GM23338 (cell line): ENCODE data around the gene SORBS1. TPM values are rescaled to one million over a fixed set of nuclear protein-coding genes. Genes with fewer than 3 reads are reported as not detected.

Experiments used
- ATAC-seq: fragments of 200-7000 bp; cut with Tn5 transposase; 3 replicates; pipeline ENCODE4 v1.9.1; 2020
- DNase-seq: peaks from one replicate; pipeline ENCODE4 v3.0.0-alpha.2; 2015; ENCODE audit warnings: low spot score
- H2AFZ ChIP-seq: fragments of 200-600 bp; sonication (generic); 2 replicates; pipeline ENCODE4 v1.8.0; 2016; ENCODE audit warnings: antibody characterized with exemption, mild to moderate bottlenecking, moderate library complexity
- H3F3A ChIP-seq: fragments of 200-600 bp; sonication (generic); replicated peaks from 2 replicates; pipeline ENCODE4 v1.8.0; 2017; ENCODE audit warnings: antibody characterized with exemption, mixed run types, low read depth
- H3K27ac ChIP-seq: fragments of 200-600 bp; sonication (generic); 2 replicates; pipeline ENCODE4 v1.6.1; 2016; ENCODE audit warnings: low read depth
- H3K27me3 ChIP-seq: fragments of 200-600 bp; sonication (generic); 2 replicates; pipeline ENCODE4 v1.8.0; 2016; ENCODE audit warnings: mild to moderate bottlenecking, mixed run types, moderate library complexity; ENCODE audit not compliant: insufficient read depth
- H3K36me3 ChIP-seq: fragments of 200-600 bp; sonication (generic); 2 replicates; pipeline ENCODE4 v1.8.0; 2016; ENCODE audit warnings: mild to moderate bottlenecking; ENCODE audit not compliant: insufficient read depth
- H3K4me1 ChIP-seq: fragments of 200-600 bp; sonication (generic); 2 replicates; pipeline ENCODE4 v1.8.0; 2016; ENCODE audit warnings: mild to moderate bottlenecking, moderate library complexity; ENCODE audit not compliant: insufficient read depth
- H3K4me2 ChIP-seq: fragments of 200-600 bp; sonication (generic); 2 replicates; pipeline ENCODE4 v1.7.1; 2017; ENCODE audit warnings: mixed run types
- H3K4me3 ChIP-seq: fragments of 200-600 bp; sonication (generic); 2 replicates; pipeline ENCODE4 v1.6.1; 2016; ENCODE audit warnings: mixed run types
- H3K79me2 ChIP-seq: fragments of 200-600 bp; sonication (generic); replicated peaks from 2 replicates; pipeline ENCODE4 v1.8.0; 2017; ENCODE audit warnings: mild to moderate bottlenecking; ENCODE audit not compliant: insufficient read depth
- H3K9me2 ChIP-seq: fragments of 200-600 bp; sonication (generic); 2 replicates; pipeline ENCODE4 v1.8.0; 2017; ENCODE audit not compliant: insufficient read depth
- H4K20me1 ChIP-seq: fragments of 200-600 bp; sonication (generic); replicated peaks from 2 replicates; pipeline ENCODE4 v1.8.0; 2017; ENCODE audit warnings: mild to moderate bottlenecking; ENCODE audit not compliant: insufficient read depth
- H3K27ac Mint-ChIP-seq: 2 replicates; pipeline ENCODE4 v1.8.0; 2020; ENCODE audit warnings: inconsistent platforms, mild to moderate bottlenecking, moderate library complexity, mixed read lengths
- H3K27me3 Mint-ChIP-seq: 3 replicates; pipeline ENCODE4 v1.8.0; 2022; ENCODE audit warnings: low read depth, mild to moderate bottlenecking, moderate library complexity, mixed read lengths, inconsistent platforms; ENCODE audit not compliant: insufficient read depth, poor library complexity
- H3K36me3 Mint-ChIP-seq: 3 replicates; pipeline ENCODE4 v1.8.0; 2021; ENCODE audit warnings: low read depth, mild to moderate bottlenecking, inconsistent platforms, moderate library complexity, mixed read lengths
- H3K4me1 Mint-ChIP-seq: 3 replicates; pipeline ENCODE4 v1.8.0; 2020; ENCODE audit warnings: mild to moderate bottlenecking, inconsistent platforms, mixed read lengths
- H3K4me3 Mint-ChIP-seq: 3 replicates; pipeline ENCODE4 v1.8.0; 2021; ENCODE audit warnings: moderate library complexity, mild to moderate bottlenecking, inconsistent platforms, mixed read lengths
- H3K9me3 Mint-ChIP-seq: 3 replicates; pipeline ENCODE4 v1.8.0; 2020; ENCODE audit warnings: moderate library complexity, mild to moderate bottlenecking, inconsistent platforms, mixed read lengths
- CREB1 ChIP-seq: fragments of 250-450 bp; sonication (Bioruptor Pico); IDR thresholded peaks from 2 replicates; pipeline ENCODE4 v1.5.0; 2020; ENCODE audit warnings: low read depth, mild to moderate bottlenecking, moderate library complexity
- EZH2 ChIP-seq: fragments of 200-600 bp; sonication (generic); IDR thresholded peaks from one replicate; pipeline ENCODE4 v1.8.0; 2017; ENCODE audit warnings: antibody characterized with exemption, mild to moderate bottlenecking, low read depth; ENCODE audit not compliant: unreplicated experiment
- EZH2phosphoT487 ChIP-seq: fragments of 200-600 bp; sonication (generic); IDR thresholded peaks from one replicate; pipeline ENCODE4 v1.8.1; 2018; ENCODE audit warnings: antibody characterized with exemption; ENCODE audit not compliant: unreplicated experiment
- JUNB ChIP-seq: IDR thresholded peaks from one replicate; pipeline ENCODE4 v1.6.1; 2016; ENCODE audit warnings: antibody characterized with exemption; ENCODE audit not compliant: unreplicated experiment
- NANOG ChIP-seq: IDR thresholded peaks from 2 replicates; pipeline ENCODE4 v1.6.1; 2016; ENCODE audit warnings: antibody characterized with exemption, borderline replicate concordance
- POLR2AphosphoS5 ChIP-seq: IDR thresholded peaks from 2 replicates; pipeline ENCODE4 v1.6.1; 2016; ENCODE audit warnings: antibody characterized with exemption, low read depth
- STAT1 ChIP-seq: IDR thresholded peaks from one replicate; pipeline ENCODE4 v1.6.1; 2016; ENCODE audit warnings: antibody characterized with exemption; ENCODE audit not compliant: unreplicated experiment
- ZNF114 ChIP-seq: fragments of 250-450 bp; sonication (Bioruptor Pico); IDR thresholded peaks from 2 replicates; pipeline ENCODE4 v1.5.0; 2020; ENCODE audit warnings: mild to moderate bottlenecking, moderate library complexity
- ZNF331 ChIP-seq: fragments of 250-450 bp; sonication (Bioruptor Pico); IDR thresholded peaks from 2 replicates; pipeline ENCODE4 v1.5.0; 2020; ENCODE audit warnings: low read depth, mild to moderate bottlenecking, moderate library complexity
- polyA plus RNA-seq: library from polyadenylated mRNA; unstranded; fragments of >200 nt; fragmentation: Nextera tagmentation; extraction: Ambion mirVana; gene quantifications from 2 replicates; pipeline ENCODE4 v1.2.1, GENCODE V29; 2016
- total RNA-seq: library from RNA; depleted of rRNA; stranded (reverse); fragments of >200 nt; shearing (Covaris generic); gene quantifications from 2 replicates; pipeline ENCODE4 v1.2.3, GENCODE V29; 2014
- TF ChIP-seq, protein P1 (sequence below): IDR thresholded peaks from one replicate; pipeline ENCODE4 v1.6.1; 2018; ENCODE audit warnings: antibody characterized with exemption; ENCODE audit not compliant: unreplicated experiment

The SORBS1 gene
- total and polyA plus RNA-seq, 2 experiments from 2014 or later = 47.7 to 51.5 TPM

DNA sequence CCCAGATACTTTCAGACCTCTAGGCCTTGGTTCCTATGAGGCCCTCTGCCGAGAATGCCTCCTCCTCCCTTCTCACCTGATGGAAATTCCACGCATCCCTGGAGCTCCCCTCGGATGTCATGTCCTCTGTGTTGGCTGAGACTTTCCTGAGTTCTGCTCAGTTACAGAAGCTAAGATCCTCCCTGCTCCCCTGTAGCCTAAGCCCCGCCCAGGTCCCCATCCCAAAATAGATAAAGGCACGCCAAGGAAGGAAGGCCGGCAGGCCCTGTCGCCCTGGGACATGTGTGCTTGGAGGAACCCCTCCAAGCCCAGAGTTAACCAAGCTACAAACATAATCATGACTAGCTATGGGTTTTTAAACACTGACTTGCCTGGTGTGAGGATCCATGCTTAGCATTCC, 123.5 kb downstream of the SORBS1 start (continued):
- TF ChIP-seq, protein P1, sequence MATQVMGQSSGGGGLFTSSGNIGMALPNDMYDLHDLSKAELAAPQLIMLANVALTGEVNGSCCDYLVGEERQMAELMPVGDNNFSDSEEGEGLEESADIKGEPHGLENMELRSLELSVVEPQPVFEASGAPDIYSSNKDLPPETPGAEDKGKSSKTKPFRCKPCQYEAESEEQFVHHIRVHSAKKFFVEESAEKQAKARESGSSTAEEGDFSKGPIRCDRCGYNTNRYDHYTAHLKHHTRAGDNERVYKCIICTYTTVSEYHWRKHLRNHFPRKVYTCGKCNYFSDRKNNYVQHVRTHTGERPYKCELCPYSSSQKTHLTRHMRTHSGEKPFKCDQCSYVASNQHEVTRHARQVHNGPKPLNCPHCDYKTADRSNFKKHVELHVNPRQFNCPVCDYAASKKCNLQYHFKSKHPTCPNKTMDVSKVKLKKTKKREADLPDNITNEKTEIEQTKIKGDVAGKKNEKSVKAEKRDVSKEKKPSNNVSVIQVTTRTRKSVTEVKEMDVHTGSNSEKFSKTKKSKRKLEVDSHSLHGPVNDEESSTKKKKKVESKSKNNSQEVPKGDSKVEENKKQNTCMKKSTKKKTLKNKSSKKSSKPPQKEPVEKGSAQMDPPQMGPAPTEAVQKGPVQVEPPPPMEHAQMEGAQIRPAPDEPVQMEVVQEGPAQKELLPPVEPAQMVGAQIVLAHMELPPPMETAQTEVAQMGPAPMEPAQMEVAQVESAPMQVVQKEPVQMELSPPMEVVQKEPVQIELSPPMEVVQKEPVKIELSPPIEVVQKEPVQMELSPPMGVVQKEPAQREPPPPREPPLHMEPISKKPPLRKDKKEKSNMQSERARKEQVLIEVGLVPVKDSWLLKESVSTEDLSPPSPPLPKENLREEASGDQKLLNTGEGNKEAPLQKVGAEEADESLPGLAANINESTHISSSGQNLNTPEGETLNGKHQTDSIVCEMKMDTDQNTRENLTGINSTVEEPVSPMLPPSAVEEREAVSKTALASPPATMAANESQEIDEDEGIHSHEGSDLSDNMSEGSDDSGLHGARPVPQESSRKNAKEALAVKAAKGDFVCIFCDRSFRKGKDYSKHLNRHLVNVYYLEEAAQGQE = no peak
- TF ChIP-seq POLR2AphosphoS5 = no peak
- no peak for TF ChIP-seq NANOG
- no peak for TF ChIP-seq ZNF114 (CRISPR knock-in tag)

DNA sequence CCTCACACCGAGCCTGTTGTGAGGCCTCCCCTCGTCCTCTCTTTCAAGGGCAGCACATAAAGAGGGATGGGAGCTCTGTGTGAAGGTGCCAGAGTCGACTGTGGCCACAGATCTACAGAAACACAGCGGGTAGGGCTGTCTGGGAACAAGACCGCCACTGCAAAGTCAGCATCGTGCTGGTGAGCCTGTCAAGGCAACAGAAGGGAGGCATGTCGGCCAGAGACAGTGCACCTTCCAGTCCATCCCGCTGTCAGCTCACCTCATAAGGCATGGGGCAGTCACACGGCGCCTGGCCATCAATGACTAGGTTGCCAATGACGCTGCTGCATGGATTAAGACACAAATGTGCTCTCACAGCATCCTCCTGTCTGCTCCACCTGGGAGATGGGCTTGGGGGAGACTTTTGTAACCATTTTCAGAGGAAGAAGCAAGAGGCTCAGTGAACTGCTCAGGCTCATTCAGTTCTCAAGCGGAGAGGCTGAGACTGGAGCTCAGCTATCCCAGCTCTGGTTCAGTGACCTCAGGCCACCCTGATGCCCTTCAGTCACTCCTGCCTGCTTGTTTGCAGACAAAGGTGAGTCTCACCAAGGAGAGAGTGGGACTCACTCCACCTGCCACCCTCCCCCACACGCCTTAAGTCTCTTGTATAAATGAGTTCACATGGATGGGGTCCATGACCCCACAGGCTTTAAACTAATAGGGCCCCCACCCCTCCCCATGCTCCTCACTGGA, 125.5 kb downstream of the SORBS1 start:
- no peaks in the 10 kb centered on the region for H3K4me1 ChIP-seq
- TF ChIP-seq ZNF331 (CRISPR knock-in tag) (no peak), POLR2AphosphoS5 (no peak), EZH2 (no peak), STAT1 (no peak), ZNF114 (CRISPR knock-in tag) (no peak), NANOG (no peak), CREB1 (CRISPR knock-in tag) (no peak), EZH2phosphoT487 (no peak), JUNB (no peak)
- TF ChIP-seq, protein P1 = no peak
- no peak overlapping the region for H3K27ac ChIP-seq
- H3K36me3 Mint-ChIP-seq = 0 out of 3 replicates have a peak, but pooled peaks cover 7% of the 10 kb centered on the region
- H3F3A ChIP-seq = 0 out of 2 replicates have a peak, but pooled peaks cover 3% of the 10 kb centered on the region
- H3K27me3 ChIP-seq = no peaks in the 10 kb centered on the region
- H3K27me3 Mint-ChIP-seq = peaks cover 4% of the 10 kb centered on the region
- H3K4me1 Mint-ChIP-seq = no peaks in the 10 kb centered on the region; the same call in 2 of the 3 replicates
- H3K27ac Mint-ChIP-seq = no peak overlapping the region
- no peaks in the 10 kb centered on the region for H3K9me2 ChIP-seq
- H3K36me3 ChIP-seq = no peaks in the 10 kb centered on the region
- DNase-seq (no peak), ATAC-seq (no peak)
- no peak overlapping the region for H3K4me2 ChIP-seq
- H3K4me3 ChIP-seq = no peak overlapping the region
- H3K79me2 ChIP-seq = no peaks in the 10 kb centered on the region
- no peak overlapping the region for H2AFZ ChIP-seq
- no peaks in the 10 kb centered on the region for H3K9me3 Mint-ChIP-seq
- no peaks in the 10 kb centered on the region for H4K20me1 ChIP-seq
- no peak overlapping the region for H3K4me3 Mint-ChIP-seq
